GM12878 (cell line): ENCODE data around the gene COMMD6.

Experiments used
- CBX3 ChIP-seq: fragments of 200-600 bp; sonication (generic); IDR thresholded peaks from 2 replicates; pipeline ENCODE4 v1.6.1; 2016; ENCODE audit warnings: low read depth, borderline replicate concordance
- CHD4 ChIP-seq: fragments of 200-600 bp; sonication (generic); IDR thresholded peaks from 2 replicates; pipeline ENCODE4 v1.6.1; 2016; ENCODE audit warnings: mild to moderate bottlenecking
- CTCF ChIP-seq, 3 experiments: IDR thresholded peaks in 2 of 3; conservative IDR thresholded peaks in 1 of 3; 2 replicates each; pipeline ENCODE4 v1.5.1; 2011; ENCODE audit warnings: low read depth in 3 of 3, low read length in 3 of 3, mild to moderate bottlenecking in 3 of 3, control low read depth in 2 of 3, moderate library complexity in 2 of 3, inconsistent platforms in 1 of 3, mixed read lengths in 1 of 3; ENCODE audit not compliant: control insufficient read depth in 2 of 3, insufficient read depth in 1 of 3; ENCODE audit errors: extremely low read depth in 1 of 3
- EZH2 ChIP-seq: IDR thresholded peaks from 2 replicates; pipeline ENCODE4 v1.6.1; 2012; ENCODE audit warnings: low read depth, mild to moderate bottlenecking, control low read depth, inconsistent platforms, low read length, borderline replicate concordance; ENCODE audit not compliant: control insufficient read depth
- FOXK2 ChIP-seq: fragments of 450-650 bp; IDR thresholded peaks from 2 replicates; pipeline ENCODE4 v1.6.1; 2017; ENCODE audit warnings: mild to moderate bottlenecking, moderate library complexity
- PBX3 ChIP-seq: IDR thresholded peaks from 2 replicates; pipeline ENCODE4 v1.6.1; 2011; ENCODE audit warnings: mild to moderate bottlenecking, low read depth, low read length, moderate library complexity; ENCODE audit not compliant: insufficient replicate concordance
- POLR2A ChIP-seq: IDR thresholded peaks from 2 replicates; pipeline ENCODE4 v1.6.1; 2011; ENCODE audit warnings: low read depth, mild to moderate bottlenecking, low read length
- SIX5 ChIP-seq: IDR thresholded peaks from 2 replicates; pipeline ENCODE4 v1.6.1; 2011; ENCODE audit warnings: mild to moderate bottlenecking, low read depth, low read length, moderate library complexity; ENCODE audit not compliant: severe bottlenecking
- TBL1XR1 ChIP-seq: IDR thresholded peaks from 2 replicates; pipeline ENCODE4 v1.6.1; 2012; ENCODE audit warnings: low read depth, low read length, improper control_type of control experiment
- ZBTB40 ChIP-seq: fragments of 450-650 bp; IDR thresholded peaks from 2 replicates; pipeline ENCODE4 v1.6.1; 2016; ENCODE audit warnings: mild to moderate bottlenecking, moderate library complexity, borderline replicate concordance
- ZNF384 ChIP-seq: IDR thresholded peaks from 2 replicates; pipeline ENCODE4 v1.6.1; 2012; ENCODE audit warnings: low read depth, mild to moderate bottlenecking, low read length, improper control_type of control experiment, borderline replicate concordance
- ZNF592 ChIP-seq: fragments of 450-650 bp; IDR thresholded peaks from 2 replicates; pipeline ENCODE4 v1.6.1; 2017; ENCODE audit warnings: mild to moderate bottlenecking, moderate library complexity
- ZZZ3 ChIP-seq: IDR thresholded peaks from 2 replicates; pipeline ENCODE4 v1.6.1; 2011; ENCODE audit warnings: low read depth; ENCODE audit not compliant: control insufficient read depth, insufficient read length

GRCh38 chr13:75541287-75541686 is 3.6 kb upstream of the COMMD6 start:
- TF ChIP-seq POLR2A (no peak), CBX3 (no peak), CTCF (IDR thresholded peaks at IDR 0.05 in 2 of 3, conservative IDR thresholded peaks at IDR 0.05 in 1 of 3; ENCODE audit: control insufficient read depth in 2 of 3, extremely low read depth in 1 of 3, insufficient read depth in 1 of 3, low read depth in 3 of 3, low read length in 3 of 3) (no peak), ZBTB40 (no peak), SIX5 (no peak), EZH2 (no peak), ZNF592 (no peak), ZZZ3 (no peak), CHD4 (no peak), ZNF384 (no peak), TBL1XR1 (no peak), FOXK2 (no peak), PBX3 (no peak)
